HG03066 (cell line): Measurements from ENCODE around the gene DPH3.
"Not testable (repeated sequence)": the region's sequence is repeated elsewhere in the genome, so short reads cannot be mapped to it uniquely, and the experiment has no call there.

Experiments used
- ATAC-seq: cut with Tn5 transposase; IDR thresholded peaks from one replicate; pipeline ENCODE4 v1.9.1; 2021; ENCODE audit warnings: low read depth; ENCODE audit not compliant: unreplicated experiment

The DPH3 gene

DNA sequence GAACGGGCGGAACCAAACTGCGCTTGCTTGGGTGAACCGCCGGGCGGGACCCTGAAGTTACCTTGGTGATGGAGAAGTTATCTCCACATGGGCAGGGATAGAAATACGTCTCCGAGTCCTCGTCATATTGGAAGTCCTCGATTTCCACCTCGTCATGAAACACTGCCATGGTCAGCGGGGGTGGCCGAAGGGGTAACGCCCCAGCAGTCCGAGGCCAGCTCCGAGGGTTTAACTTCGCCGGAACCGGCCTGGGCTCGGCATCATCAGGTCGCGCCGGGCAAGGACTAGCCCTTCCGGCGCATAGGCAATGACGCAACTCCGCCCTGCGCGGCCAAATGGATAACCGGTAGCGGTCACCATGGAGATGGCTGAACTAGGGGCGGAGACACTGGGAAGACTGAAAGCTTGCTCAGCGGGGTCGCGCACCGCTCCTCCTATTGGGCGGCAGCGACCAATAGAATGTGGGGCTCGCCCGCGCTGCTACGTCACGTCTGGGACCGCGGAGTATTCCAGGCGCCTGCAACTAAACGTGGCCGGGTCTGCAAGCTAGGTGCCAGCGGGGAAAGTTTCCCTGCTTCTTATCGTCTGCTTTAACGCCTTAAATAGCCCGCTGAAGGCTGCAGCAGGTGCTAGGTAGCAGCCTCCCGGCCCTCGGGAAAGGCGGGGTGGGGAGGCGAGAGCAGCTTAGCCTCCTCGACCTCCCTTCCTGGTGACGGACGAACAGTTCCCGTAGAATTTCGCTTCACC, at the start of gene DPH3, which contains the start of gene OXNAD1:
TSS of gene DPH3 (minus strand) at position 236 of the 747 bp plus-strand sequence. CDS start at position 169, 67 bp downstream.
TSS of gene OXNAD1 (plus strand) at position 505 of the 747 bp plus-strand sequence. CDS start 5,741 bp downstream, outside the sequence.
- ATAC-seq, result peak; percentile 99

DNA sequence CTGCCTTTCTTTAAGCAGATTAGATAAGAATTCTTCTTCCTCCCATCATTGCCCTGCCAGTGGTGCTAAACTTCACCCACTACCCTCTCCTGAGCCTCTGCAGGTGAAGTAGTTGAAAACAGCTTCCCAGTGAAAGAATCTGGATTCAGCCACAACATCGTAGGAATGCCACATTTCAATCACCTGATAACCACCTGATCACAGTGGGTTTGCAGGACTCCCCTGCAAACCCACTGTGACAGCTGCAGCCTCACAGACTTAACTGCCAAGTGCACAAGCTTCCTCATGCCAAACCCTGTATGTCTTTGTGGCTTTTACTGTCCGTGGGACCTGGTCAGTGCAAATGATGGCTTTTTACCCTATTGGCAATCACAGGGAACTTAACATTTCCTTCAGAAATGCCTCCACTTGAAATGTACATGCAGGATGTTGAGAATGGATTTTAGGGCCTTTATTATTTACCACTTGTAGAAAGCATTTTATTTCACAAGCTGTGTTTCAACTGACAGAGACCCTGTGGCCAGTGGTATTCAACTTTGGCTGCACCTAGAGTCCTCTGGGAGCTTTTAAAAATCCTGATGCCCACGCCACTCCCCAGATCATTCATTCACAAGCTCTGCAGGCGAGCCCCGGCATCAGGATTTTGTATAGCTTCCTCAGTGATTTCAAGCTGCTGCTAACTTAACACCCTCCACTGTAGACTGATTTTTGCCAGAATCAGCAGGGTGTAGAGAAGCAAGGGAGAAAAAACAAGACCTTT, 49.3 kb upstream of the DPH3 start:
- ATAC-seq, result no peak

DNA sequence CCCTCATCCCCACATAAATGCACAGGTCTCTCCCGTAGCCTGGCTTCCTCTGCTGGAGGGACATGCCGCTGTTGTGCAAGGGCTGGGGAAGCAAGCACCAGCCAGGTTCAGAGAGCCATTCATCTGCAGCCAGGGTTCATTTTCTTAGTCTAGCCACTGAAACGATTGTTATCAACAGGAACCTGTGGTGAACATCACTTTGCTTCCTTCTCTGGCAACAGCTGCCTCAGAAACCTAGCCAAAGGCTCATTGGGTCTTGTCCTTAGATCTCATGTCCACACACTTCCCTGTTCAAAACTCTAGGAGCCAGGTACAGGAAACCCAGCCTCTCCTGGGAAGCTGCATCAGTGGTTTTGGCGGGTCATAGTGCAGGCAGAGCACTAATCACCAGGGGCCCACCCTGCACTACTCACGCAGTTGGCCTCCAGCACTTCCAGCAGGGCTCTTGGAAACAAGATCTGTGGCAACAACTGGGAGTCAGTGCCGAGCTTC, 47.3 kb upstream of the DPH3 start:
- ATAC-seq, result peak; percentile 60

DNA sequence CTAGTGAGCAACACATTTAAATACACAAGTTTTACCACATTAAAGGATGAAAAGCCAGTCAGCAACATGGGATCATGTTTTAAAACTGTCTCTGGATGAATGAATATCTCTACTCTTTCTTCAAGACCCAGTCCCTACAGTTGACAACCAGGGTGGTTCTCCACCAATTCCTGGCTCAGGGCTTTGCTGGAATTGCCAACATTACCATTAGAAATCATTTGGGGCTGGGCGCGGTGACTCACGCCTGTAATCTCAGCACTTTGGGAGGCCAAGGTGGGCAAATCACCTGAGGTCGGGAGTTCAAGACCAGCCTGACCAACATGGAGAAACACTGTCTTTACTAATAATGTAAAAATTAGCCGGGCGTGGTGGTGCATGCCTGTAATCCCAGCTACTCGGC, 45.7 kb upstream of the DPH3 start:
- ATAC-seq, result not testable (repeated sequence)

DNA sequence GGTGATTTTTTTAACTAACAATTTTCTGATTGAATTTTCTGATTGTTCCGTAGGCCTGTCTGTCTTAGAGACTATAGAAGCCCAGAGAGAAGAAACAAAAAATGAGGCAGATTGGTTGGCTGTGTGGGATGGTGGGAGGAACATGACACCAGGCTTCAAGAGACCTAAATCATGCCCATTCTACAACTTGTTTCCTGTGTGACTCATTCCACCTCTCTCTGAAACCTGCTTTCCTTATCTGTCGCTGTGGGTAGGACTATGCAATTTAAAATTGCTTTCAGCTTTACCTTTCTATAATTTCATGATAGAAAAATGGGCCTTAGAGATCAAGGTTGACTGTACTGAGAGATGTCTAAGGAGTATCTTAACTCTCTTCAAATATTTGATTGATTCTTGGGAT, 44.8 kb upstream of the DPH3 start:
- peak; percentile 87 for ATAC-seq

DNA sequence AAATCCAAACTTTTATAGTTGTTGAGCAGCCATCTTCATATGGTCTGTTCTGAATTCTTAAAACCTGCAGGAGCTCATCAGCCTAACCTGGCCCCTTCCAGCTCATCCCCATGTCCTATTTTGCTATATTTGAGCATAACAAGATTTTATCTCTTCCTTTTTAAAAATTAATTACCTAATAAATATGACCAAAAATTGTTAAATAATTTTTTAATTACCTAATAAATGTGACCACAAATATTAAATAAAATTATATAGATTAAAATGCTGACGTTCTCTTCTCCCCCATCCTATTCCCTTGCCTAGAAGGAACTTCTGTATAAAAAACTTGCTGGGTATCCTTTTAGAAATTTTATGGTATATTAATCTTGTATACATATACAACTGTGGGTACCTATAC, 44.0 kb upstream of the DPH3 start:
- no peak for ATAC-seq

DNA sequence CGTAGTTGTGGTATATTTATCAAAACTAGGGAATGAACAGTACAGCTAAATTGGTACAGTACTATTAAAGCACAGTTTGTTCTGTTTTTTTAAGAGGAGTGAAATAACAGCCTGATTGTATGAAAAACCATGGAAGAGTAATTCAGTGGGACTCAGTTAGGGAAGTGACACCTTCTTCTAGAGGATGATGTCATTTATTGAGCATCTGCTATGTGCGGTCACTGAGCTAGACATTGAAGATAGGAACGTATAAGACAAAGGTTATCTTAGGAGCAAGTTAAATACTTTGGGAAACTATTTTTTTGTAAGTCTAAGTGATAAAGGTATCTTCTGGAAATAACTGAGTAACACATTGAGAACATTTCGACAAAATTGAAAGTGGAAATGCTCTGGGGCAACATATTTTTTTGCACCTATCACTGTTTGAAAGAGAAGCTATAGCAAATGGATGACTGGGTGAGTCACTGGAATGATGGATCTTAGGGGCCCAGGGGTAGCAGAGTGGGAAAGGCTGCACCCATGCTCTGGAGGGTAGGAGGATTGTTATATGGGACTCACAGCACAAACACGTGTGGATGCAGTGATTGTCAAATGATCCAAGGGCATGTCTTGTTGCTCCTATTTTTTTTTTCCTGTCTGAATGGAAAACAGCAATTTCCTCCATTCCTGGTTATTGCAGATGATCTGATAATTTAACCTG, 43.2 kb upstream of the DPH3 start:
- ATAC-seq, result no peak

DNA sequence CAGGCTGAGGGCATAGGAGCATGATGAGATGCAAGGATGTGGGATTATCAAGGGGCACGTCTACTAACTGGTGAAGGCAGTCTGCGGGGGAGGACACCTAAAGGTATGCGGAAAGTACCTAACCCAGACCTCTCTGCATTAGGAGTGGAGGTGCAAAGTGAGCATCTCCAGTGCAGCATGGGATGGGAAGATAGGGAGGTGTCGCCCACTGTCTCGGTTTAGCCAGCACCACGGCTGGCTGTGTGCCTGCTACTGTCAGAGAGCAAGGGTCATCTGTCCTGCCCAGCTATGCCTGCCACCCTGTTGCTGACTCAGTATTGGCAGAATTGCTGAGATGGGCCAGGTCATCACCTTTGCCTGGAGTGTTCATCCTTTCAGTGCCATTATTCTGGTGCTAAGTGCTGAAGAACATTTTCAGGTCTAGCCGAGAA, 40.4 kb upstream of the DPH3 start:
- no peak for ATAC-seq

DNA sequence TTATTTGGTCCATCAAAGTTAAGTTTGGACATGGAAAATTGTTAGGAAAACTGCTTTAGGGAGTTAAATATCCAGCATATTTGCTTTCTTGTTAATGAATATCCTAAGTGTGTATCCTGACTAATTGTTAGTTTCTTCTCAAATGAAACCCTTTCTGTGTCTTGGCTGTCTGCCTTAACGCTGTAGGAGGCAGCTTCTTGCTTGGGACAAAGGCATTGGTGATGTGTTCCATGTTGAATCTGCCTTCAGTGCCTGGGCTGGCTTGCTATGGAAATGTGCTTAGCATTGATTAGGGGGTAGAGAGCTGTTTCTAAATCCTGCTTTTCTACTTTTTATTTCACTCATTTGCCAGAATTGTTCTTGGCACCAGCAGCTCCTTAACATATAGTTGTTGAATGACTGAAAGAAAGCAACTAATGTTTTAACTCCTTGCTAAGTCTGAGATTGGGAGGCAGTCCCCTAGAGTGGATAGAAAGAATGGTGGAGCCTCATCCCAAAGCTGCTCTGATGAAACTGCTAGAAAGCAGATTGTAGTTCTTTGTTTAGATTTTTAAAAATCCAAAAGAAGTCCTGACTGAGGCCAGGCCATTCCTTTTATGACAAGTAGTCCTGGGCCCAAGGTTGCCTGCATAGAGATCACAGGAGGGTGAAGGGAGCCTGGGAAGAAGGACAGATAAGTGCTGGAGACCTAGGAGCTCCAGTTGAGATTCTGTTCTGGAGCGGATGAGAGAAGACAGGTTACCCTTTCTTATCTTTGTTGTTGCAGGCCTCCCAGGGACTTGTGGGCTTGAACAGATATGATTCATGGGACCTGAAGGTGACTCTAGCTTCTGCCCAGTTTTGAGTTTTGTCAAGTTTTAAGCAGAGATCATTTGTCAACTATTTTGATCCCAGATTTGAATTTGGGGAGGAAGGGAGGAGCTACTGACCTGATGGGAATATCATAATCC, 39.6 kb upstream of the DPH3 start:
- ATAC-seq, result no peak

DNA sequence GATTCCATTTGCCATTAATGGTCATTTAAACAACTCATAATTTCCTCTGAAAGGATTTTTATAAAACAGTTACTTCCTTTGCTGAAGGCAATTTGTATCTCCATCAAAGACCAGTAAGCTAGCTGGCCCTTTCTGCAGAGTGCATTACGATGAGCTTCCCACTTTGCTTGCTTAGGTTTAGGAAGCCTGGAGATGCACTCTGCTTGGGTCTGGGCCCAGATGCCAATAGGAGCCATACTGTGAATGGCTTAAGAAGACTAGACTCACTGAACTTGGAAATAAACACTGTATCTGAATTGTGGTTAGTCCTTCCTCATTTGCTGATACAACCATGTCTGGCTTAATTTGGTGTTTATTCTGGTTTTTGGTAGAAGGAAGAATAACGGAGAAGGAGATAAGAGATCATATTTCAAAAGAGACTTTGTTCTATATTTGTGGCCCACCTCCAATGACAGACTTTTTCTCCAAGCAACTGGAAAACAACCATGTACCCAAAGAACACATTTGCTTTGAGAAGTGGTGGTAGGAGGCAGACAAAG, 38.4 kb upstream of the DPH3 start:
- no peak for ATAC-seq

DNA sequence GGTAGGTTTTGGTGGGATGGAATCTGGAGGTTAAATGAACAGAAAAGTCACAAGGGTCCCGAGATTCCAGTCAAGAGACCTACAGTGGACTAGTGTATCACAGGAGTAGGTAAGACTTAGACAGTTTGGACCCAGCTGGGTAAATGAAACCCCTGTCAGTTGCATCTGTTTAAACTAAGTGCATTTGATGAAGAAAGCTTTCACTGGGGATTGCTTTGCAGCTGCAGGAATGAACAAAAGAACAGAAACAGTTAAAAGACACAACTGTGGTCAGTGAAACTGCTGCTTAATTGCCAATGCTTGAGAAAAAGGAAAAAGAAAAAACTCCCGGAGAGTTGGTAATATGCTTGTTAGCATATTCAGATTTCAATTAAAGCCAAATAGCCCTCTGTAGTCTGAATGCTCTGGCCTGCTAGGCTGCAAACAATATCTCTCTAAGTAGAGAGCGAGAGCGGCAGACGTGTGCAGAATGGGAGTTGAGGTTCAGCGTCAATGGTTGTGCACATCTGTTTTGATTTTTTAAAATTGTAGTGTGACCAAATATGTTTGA, 37.4 kb upstream of the DPH3 start:
- ATAC-seq, result no peak

DNA sequence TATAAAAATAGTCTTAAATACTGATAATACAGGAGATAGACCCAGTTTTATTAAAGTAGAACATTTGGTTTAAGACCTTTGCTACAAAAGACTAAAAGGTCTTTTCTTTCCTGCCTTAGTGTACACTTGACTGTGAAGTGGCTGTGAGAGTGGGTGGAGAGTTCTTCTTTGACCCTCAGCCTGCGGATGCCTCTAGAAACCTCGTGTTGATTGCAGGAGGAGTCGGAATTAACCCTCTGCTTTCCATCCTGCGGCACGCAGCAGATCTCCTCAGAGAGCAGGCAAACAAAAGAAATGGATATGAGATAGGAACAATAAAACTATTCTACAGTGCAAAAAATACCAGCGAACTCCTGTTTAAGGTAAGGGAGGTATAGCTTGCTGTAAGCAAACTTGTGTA, 36.8 kb upstream of the DPH3 start:
- ATAC-seq, result no peak

DNA sequence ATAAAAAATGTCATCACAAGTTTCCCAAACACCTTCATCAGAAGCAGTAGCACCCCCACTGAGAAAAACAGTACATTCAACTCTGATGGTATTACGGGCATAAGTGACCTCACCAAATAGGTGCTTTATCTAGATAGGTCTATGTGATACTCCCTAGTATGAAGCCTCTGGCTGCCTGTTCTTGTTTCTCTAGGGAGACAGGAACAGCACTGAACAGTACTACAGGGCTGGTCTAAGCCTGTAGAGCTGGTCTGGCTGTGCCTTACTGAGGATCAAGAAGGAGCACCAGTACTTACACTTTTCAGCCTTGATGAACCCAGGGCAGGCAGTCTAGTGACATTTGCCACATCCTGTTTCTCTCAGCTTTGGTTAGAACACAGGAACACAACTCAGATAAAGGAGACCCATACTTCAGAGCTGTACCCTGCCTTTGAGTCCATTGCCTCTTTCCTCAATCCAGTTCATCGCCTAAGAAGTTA, 36.2 kb upstream of the DPH3 start:
- peak; percentile 52 for ATAC-seq

DNA sequence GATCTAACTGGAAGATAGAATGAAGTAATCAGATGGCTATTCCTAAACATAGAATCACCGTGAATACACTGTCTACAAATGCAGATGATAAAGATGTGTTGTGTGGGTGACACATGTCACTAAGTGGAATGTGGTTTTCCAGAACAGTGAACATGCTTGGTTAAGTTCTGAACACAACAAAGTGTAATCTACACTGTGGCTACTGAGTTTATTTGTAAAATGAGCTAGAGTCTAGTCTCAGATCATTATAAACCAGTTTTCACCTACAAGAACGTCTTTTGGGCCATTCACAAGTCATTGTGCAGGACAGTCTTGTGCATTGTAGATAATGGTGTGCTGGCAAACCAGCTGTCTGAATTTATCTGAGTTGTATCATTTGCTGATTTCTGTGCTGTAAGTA, 35.6 kb upstream of the DPH3 start:
- ATAC-seq, result no peak

DNA sequence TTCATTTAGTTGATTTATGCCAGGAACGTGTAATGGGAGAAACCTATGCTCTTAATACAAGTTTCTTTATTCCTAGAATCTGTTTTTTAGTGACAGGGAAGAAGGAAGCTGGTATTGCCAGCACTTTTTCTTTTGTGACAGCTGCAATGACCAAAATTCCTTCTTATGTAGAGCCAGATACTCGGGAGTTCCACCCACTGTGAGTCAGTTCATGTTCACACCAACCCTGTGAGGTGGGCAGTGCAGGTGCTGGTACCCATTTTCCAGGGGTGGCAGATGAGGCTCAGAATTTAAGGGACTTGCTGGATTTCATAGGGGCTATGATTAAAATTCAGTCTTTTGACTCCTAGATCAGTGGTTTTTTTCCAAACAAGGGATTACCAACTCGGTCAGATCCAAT, 35.0 kb upstream of the DPH3 start:
- no peak for ATAC-seq

DNA sequence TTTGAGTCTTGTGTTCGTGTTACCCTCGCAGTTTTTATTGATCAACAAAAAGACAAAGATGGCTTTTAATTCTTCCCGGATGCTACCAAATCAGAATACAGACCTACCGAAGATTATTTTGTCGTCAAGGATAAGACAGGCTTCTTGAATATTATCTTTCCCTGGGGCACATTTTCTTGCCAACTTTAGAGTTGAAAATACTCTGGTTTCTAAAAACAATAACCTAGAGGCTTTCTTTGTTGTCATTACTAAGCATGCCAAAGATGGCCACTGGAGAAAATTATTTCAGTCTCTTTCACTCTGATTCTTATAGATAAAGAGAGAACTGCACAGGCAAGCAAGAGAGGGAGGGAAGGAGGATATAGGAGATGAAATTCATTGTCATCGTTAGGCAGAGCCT, 34.1 kb upstream of the DPH3 start:
- ATAC-seq, result no peak

DNA sequence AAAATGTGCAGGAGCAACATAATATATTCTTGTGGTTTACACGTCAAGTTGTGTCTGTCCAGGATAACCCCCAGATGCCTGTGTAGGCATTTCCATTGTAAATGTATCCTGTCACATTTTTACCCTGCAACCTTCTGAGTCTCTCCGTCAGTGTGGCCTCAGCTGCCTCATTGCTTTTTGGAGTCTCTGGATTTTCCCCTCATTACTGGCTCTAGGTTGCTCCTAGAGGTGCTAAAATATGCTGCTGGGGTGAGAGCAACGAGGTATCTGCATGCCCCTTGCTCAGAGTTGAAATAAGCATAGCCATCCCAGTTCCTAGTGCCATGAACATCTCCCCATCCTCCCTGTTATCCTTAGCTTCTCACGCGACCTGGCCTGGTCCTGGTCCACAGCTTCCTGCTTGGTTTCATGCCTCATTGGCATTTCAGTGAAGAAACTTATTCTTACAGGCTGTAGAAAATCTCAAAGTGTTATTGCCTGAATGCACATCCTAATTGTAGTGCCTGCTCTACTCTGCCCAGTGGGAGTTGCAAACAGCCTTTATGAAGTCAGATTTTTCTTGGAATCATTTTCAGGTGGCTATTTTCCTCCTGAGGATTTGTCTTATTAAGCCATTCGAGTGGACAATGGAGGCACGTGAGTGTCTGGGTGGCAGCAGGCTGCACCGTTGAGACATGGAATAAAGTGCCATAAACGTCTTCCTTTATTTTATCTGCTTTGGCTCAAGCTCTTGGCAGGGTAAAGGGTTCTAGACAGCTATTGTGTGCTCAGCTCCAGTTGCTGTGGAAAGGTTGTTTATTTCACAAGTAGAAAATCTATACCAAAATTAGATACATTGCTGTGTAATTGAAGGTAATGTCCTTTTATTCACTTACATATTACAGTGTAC, 33.5 kb upstream of the DPH3 start:
- no peak for ATAC-seq

DNA sequence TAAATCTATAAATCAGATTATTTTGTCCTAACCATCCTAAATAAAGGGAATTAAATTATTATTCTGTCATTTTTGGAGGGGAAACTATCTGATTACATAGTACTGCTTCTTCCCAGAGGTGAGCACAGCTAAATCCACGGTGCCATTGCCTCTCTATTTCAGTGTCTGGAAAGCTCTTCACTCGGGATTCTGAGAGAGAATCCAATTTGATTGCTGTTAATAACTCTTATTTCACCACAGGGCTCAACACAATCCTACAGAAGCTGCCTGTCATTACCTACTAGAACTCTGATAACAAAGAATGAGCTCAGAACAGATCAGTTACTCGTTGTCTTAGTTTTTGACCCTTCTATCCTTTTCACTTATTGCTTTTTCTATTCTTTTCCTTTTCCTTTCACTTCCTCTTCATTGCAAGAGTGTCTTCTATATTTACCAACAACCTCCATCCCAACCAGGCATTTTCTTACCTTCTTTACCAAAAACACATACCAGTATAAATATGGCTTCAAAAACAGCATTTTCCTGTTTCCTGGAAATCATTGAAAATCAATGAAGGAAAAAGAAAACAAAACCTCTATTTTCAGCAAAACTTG, 30.7 kb upstream of the DPH3 start:
- no peak for ATAC-seq
